ENCODE results near the gene PITPNM2.
A peak's percentile ranks its signal among the peaks of the same experiment; 100 is the strongest.

Gene PITPNM2

GRCh38 chr12:123150744-123151456, at the start of gene PITPNM2:
TSS of gene PITPNM2 (minus strand) at chr12:123151090. CDS start at chr12:123034590, 116,500 bp downstream.
- peak; percentile 74 for DNase-seq (ENCODE audit: low spot score)

- DNase-seq (ENCODE audit: low spot score), result no peak
Observed at GRCh38 chr12:123200414-123200813, 49.5 kb upstream of the PITPNM2 start.

GRCh38 chr12:123199936-123200335, 49.0 kb upstream of the PITPNM2 start:
- no peak for DNase-seq (ENCODE audit: low spot score)

GRCh38 chr12:123187637-123188036, 36.7 kb upstream of the PITPNM2 start:
- no peak for DNase-seq (ENCODE audit: low spot score)

- DNase-seq (ENCODE audit: low spot score), result no peak
Observed at GRCh38 chr12:123180171-123180570, 29.3 kb upstream of the PITPNM2 start.

- no peak for DNase-seq (ENCODE audit: low spot score)
Observed at GRCh38 chr12:123171967-123172366, 21.1 kb upstream of the PITPNM2 start.

- no peak for DNase-seq (ENCODE audit: low spot score)
Observed at GRCh38 chr12:123167329-123167728, 16.4 kb upstream of the PITPNM2 start.

GRCh38 chr12:123165537-123165936, 14.6 kb upstream of the PITPNM2 start:
- no peak for DNase-seq (ENCODE audit: low spot score)

GRCh38 chr12:123164710-123165261, 13.9 kb upstream of the PITPNM2 start:
- no peak for DNase-seq (ENCODE audit: low spot score)

GRCh38 chr12:123164222-123164621, 13.3 kb upstream of the PITPNM2 start:
- no peak for DNase-seq (ENCODE audit: low spot score)

GRCh38 chr12:123163227-123163626, 12.3 kb upstream of the PITPNM2 start:
- DNase-seq (ENCODE audit: low spot score), result no peak

- no peak for DNase-seq (ENCODE audit: low spot score)
Observed at GRCh38 chr12:123160801-123161487, 10.1 kb upstream of the PITPNM2 start.

- no peak for DNase-seq (ENCODE audit: low spot score)
Observed at GRCh38 chr12:123153906-123154305, 3.0 kb upstream of the PITPNM2 start.

GRCh38 chr12:123152833-123153232, 1.9 kb upstream of the PITPNM2 start:
- DNase-seq (ENCODE audit: low spot score), result peak; percentile 22

GRCh38 chr12:123151457-123152454, 866 bp upstream of the PITPNM2 start:
- DNase-seq (ENCODE audit: low spot score), result peak; percentile 37

- DNase-seq (ENCODE audit: low spot score), result peak; percentile 69
Observed at GRCh38 chr12:123150275-123150743, 581 bp downstream of the PITPNM2 start.

- peak; percentile 68 for DNase-seq (ENCODE audit: low spot score)
Observed at GRCh38 chr12:123149501-123150274, 1.2 kb downstream of the PITPNM2 start.

GRCh38 chr12:123149088-123149487, 1.8 kb downstream of the PITPNM2 start:
- DNase-seq (ENCODE audit: low spot score), result no peak

- peak; percentile 57 for DNase-seq (ENCODE audit: low spot score)
Observed at GRCh38 chr12:123148655-123149054, 2.2 kb downstream of the PITPNM2 start.

GRCh38 chr12:123148223-123148622, 2.7 kb downstream of the PITPNM2 start:
- DNase-seq (ENCODE audit: low spot score), result peak; percentile 2

- peak; percentile 26 for DNase-seq (ENCODE audit: low spot score)
Observed at GRCh38 chr12:123145211-123145610, 5.7 kb downstream of the PITPNM2 start.
